Thoracic aorta (tissue), 2 donors: ENCODE data around the gene SEPHS1. TPM values are rescaled to one million over a fixed set of nuclear protein-coding genes. Genes with fewer than 3 reads are reported as not detected.

Source experiments
- ATAC-seq: fragments of 150-250 bp; one replicate; pipeline ENCODE4 v1.8.0; 2017; ENCODE audit warnings: low read depth; ENCODE audit not compliant: insufficient number of reproducible peaks, low FRiP score
- DNase-seq: peaks from one replicate; pipeline ENCODE4 v3.0.0-alpha.2; 2020; ENCODE audit warnings: low spot score
- H3K27ac ChIP-seq, 2 donors: fragments of 200-600 bp; sonication (generic); 1 replicate in 1 of 2; 2 replicates in 1 of 2; pipeline ENCODE4 v1.5.1; 2016; ENCODE audit warnings: mild to moderate bottlenecking in 2 of 2, moderate library complexity in 2 of 2
- H3K27me3 ChIP-seq: fragments of 200-600 bp; sonication (generic); replicated peaks from 2 replicates; pipeline ENCODE4 v1.6.0; 2016; ENCODE audit warnings: mild to moderate bottlenecking; ENCODE audit not compliant: insufficient read depth
- H3K36me3 ChIP-seq: fragments of 200-600 bp; sonication (generic); one replicate; pipeline ENCODE4 v1.5.1; 2016
- H3K4me1 ChIP-seq, 2 donors: fragments of 200-600 bp; sonication (generic); 1 replicate in 1 of 2; 2 replicates in 1 of 2; pipeline versions ENCODE4 v1.5.1 to v1.6.0; 2016; ENCODE audit warnings: low read depth in 2 of 2, mild to moderate bottlenecking in 1 of 2; ENCODE audit not compliant: control insufficient read depth in 1 of 2
- H3K4me3 ChIP-seq: fragments of 200-600 bp; sonication (generic); 2 replicates; pipeline ENCODE4 v1.5.1; 2016; ENCODE audit warnings: mild to moderate bottlenecking
- H3K9me3 ChIP-seq: fragments of 200-600 bp; sonication (generic); 2 replicates; pipeline ENCODE4 v1.5.1; 2016
- total RNA-seq, 2 donors: library from RNA; depleted of rRNA; stranded (reverse); fragments of >200 nt; gene quantifications; one replicate each; pipeline versions ENCODE4 v1.1.0 to v1.2.3, GENCODE V29; 2016
- TF ChIP-seq, protein P1 (sequence below): fragments of 200-600 bp; sonication (generic); IDR thresholded peaks from one replicate; pipeline ENCODE4 v1.5.1; 2019; ENCODE audit warnings: antibody characterized with exemption

The SEPHS1 gene
- total RNA-seq, 2 donors from 2014 or later: 24.8 to 68.6 TPM

DNA sequence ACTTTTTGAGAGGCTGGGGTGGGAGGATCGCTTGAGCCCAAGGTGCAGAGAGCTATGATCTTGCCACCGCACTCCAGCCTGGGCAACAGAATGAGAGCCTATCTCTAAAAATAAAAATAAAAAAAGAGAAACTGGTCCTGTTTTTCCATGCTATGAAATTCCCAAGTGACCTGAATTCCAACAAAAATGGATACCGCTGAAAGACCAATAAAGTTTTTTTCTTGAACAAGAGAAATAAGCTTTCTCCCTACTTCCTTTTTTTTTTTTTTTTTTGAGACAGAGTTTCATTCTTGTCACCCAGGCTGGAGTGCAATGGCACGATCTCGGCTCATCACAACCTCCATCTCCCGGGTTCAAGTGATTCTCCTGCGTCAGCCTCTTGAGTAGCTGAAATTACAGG, 12.5 kb upstream of the SEPHS1 start:
- Histone ChIP-seq H3K36me3 (no peaks in the 10 kb centered on the region), H3K27ac (no peak overlapping the region), H3K27me3 (no peaks in the 10 kb centered on the region), H3K9me3 (no peaks in the 10 kb centered on the region), H3K4me3 (no peak overlapping the region), H3K4me1 (no peaks in the 10 kb centered on the region)
- DNase-seq: no peak
- TF ChIP-seq, protein P1, sequence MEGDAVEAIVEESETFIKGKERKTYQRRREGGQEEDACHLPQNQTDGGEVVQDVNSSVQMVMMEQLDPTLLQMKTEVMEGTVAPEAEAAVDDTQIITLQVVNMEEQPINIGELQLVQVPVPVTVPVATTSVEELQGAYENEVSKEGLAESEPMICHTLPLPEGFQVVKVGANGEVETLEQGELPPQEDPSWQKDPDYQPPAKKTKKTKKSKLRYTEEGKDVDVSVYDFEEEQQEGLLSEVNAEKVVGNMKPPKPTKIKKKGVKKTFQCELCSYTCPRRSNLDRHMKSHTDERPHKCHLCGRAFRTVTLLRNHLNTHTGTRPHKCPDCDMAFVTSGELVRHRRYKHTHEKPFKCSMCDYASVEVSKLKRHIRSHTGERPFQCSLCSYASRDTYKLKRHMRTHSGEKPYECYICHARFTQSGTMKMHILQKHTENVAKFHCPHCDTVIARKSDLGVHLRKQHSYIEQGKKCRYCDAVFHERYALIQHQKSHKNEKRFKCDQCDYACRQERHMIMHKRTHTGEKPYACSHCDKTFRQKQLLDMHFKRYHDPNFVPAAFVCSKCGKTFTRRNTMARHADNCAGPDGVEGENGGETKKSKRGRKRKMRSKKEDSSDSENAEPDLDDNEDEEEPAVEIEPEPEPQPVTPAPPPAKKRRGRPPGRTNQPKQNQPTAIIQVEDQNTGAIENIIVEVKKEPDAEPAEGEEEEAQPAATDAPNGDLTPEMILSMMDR: no peak
- no peak for ATAC-seq

DNA sequence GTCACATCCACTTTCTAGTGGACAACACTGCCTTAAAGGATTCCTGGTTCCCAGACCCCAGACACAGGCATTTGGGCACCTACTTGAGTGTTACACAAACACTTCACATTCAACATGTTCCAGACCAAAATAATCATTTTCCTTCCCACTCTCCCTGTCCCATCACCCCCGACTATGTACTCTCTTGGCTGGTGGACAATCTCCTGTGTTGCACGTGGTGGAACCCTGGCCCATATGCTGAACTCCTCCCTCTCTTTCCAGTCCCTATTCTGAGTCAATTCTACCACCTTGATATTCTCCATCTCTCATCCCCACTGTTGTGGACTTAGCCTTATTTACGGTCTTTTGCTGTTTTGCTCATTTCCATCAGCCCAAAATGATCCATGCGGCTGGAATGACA, 8.3 kb upstream of the SEPHS1 start:
- no peaks in the 10 kb centered on the region for H3K9me3 ChIP-seq
- H3K27me3 ChIP-seq: peaks cover 6% of the 10 kb centered on the region
- no peak overlapping the region for H3K27ac ChIP-seq
- DNase-seq (no peak), ATAC-seq (no peak)
- no peak overlapping the region for H3K4me3 ChIP-seq
- no peaks in the 10 kb centered on the region for H3K36me3 ChIP-seq
- TF ChIP-seq, protein P1: no peak
- no peaks in the 10 kb centered on the region for H3K4me1 ChIP-seq

- H3K4me1 ChIP-seq: peaks cover 5 to 7% of the 10 kb centered on the region in 2 donors
- DNase-seq: no peak
Measured at GRCh38 chr10:13354783-13355182, 6.7 kb upstream of the SEPHS1 start.

DNA sequence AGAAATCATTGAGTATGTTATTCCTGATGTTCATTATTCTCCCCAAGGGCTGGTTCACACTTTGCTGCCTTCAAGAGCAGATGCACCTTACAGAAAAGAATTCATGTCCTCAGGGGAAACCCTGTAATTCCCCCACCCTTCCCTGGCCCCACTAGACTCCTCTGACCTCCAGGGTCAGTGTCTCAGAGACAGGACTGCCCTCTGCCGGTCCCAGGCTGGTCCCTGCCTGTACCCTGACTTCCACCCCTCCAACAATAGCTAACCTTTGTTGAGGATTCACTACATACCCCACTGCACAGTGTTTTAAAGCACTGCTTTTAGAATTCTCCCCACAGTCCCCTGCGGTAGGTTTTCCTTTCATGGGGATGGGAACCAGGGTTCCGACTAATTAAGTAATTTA, 4.4 kb upstream of the SEPHS1 start:
- H3K27ac ChIP-seq: no peak overlapping the region
- H3K36me3 ChIP-seq: no peaks in the 10 kb centered on the region
- peaks cover 7% of the 10 kb centered on the region for H3K27me3 ChIP-seq
- H3K9me3 ChIP-seq: no peaks in the 10 kb centered on the region
- H3K4me3 ChIP-seq: no peak overlapping the region
- H3K4me1 ChIP-seq: peaks cover 5 to 13% of the 10 kb centered on the region in 2 donors
- TF ChIP-seq, protein P1: no peak
- ATAC-seq (no peak), DNase-seq (no peak)

More at GRCh38 chr10:13354783-13355182, 6.7 kb upstream of the SEPHS1 start:
- Histone ChIP-seq H3K9me3 (no peaks in the 10 kb centered on the region), H3K27ac (no peak overlapping the region), H3K4me3 (no peak overlapping the region), H3K36me3 (no peaks in the 10 kb centered on the region), H3K27me3 (peaks cover 7% of the 10 kb centered on the region)
- no peak for ATAC-seq
- TF ChIP-seq, protein P1: no peak

DNA sequence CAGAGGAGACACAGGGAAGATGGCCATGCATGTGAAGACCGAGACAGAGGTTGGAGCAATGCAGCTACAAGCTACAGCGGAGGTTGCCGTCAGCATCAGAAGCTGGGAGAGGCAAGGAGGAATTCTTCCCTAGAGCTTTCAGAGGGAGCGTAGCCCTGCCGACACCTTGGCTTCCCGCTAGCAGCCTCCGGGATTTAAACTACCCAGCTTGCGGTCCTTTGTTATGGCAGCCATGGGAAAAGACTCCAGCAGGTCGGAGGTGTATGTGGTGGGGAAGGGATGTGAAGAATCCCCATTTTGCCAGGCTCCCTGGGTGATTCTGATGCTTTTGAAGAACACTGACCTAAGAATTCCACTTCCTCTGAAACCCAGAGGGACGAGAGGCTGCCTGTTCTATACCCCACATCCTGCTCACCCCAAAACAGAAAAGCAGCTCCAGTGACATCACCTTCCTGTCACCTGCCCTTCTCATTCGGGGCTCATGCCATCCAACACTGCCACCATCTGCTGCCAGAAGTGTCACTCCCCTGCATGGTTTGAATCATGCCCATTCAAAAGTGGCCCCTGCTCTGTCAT, 3.3 kb upstream of the SEPHS1 start:
- TF ChIP-seq, protein P1: no peak
- H3K27ac ChIP-seq: no peak overlapping the region
- no peaks in the 10 kb centered on the region for H3K9me3 ChIP-seq
- H3K36me3 ChIP-seq: no peaks in the 10 kb centered on the region
- ATAC-seq: no peak
- H3K4me1 ChIP-seq: peaks cover 5 to 13% of the 10 kb centered on the region in 2 donors
- peaks cover 7% of the 10 kb centered on the region for H3K27me3 ChIP-seq
- H3K4me3 ChIP-seq: no peak overlapping the region
- no peak for DNase-seq
